H1 (cell line): ENCODE data around the gene BPIFB3. TPM values are rescaled to one million over a fixed set of nuclear protein-coding genes. Genes with fewer than 3 reads are reported as not detected.

Experiments used
- CTCF ChIA-PET: fragments of 300-600 bp; sonication (Branson Sonifier 250); formaldehyde crosslinking; loops from one replicate; lab custom pipeline; 2021; ENCODE audit not compliant: partially characterized antibody; lab: Charles Lee
- POLR2A ChIA-PET: fragments of 300-600 bp; sonication (Branson Sonifier 250); formaldehyde crosslinking; loops from one replicate; lab custom pipeline; 2021; ENCODE audit warnings: inconsistent platforms; ENCODE audit not compliant: partially characterized antibody; lab: Charles Lee
- DNase-seq, 2 experiments: peaks; one replicate each; pipeline versions ENCODE4 v3.0.0 to v3.0.0-alpha.2; 2010 to 2022; ENCODE audit warnings: low spot score in 2 of 2, low read depth in 1 of 2, mixed read lengths in 1 of 2
- FAIRE-seq: peaks from 2 replicates; lab custom pipeline; 2011; peaks lifted over from hg19 to GRCh38; lab: Jason Lieb, UNC
- H2AFZ ChIP-seq: 2 replicates; pipeline ENCODE4 v1.8.1; 2012; ENCODE audit warnings: low read length, inconsistent platforms
- H2AK5ac ChIP-seq: 2 replicates; pipeline ENCODE4 v1.6.1; 2013; ENCODE audit warnings: low read depth, low read length
- H2BK120ac ChIP-seq: replicated peaks from 2 replicates; pipeline ENCODE3; 2013; ENCODE audit warnings: low read depth, low read length, inconsistent platforms
- H2BK12ac ChIP-seq: 2 replicates; pipeline ENCODE4 v1.6.1; 2013; ENCODE audit warnings: low read depth, low read length
- H2BK15ac ChIP-seq: 2 replicates; pipeline ENCODE4 v1.6.1; 2013; ENCODE audit warnings: low read length
- H2BK20ac ChIP-seq: 2 replicates; pipeline ENCODE4 v1.6.1; 2013; ENCODE audit warnings: low read length
- H2BK5ac ChIP-seq: 2 replicates; pipeline ENCODE4 v1.6.1; 2013; ENCODE audit warnings: low read depth, low read length
- H3K14ac ChIP-seq: 2 replicates; pipeline ENCODE4 v1.6.1; 2013; ENCODE audit warnings: inconsistent platforms; ENCODE audit not compliant: insufficient read length
- H3K18ac ChIP-seq: 2 replicates; pipeline ENCODE4 v1.6.1; 2013; ENCODE audit warnings: low read length; ENCODE audit errors: extremely low read depth
- H3K23ac ChIP-seq: 2 replicates; pipeline ENCODE4 v1.6.1; 2013; ENCODE audit warnings: inconsistent platforms; ENCODE audit not compliant: insufficient read length
- H3K23me2 ChIP-seq: 2 replicates; pipeline ENCODE4 v1.6.1; 2013; ENCODE audit warnings: low read depth, low read length
- H3K27ac ChIP-seq: 2 replicates; pipeline ENCODE4 v1.6.1; 2011; ENCODE audit warnings: low read depth, low read length, inconsistent platforms
- H3K27me3 ChIP-seq, 4 experiments: replicated peaks in 1 of 4; 1 replicate in 1 of 4; 2 replicates in 3 of 4; pipeline versions ENCODE4 v1.6.1 to v1.8.1; 2011 to 2013; ENCODE audit warnings: low read length in 3 of 4, mild to moderate bottlenecking in 3 of 4, inconsistent platforms in 2 of 4, mixed read lengths in 2 of 4, moderate library complexity in 1 of 4; ENCODE audit not compliant: control insufficient read depth in 3 of 4, insufficient read depth in 3 of 4; ENCODE audit errors: extremely low read depth in 1 of 4
- H3K36me3 ChIP-seq, 4 experiments: 2 replicates each; pipeline versions ENCODE4 v1.6.1 to v1.8.1; 2011 to 2013; ENCODE audit warnings: mild to moderate bottlenecking in 4 of 4, low read length in 3 of 4, moderate library complexity in 2 of 4, control low read depth in 1 of 4, inconsistent platforms in 1 of 4; ENCODE audit not compliant: insufficient read depth in 4 of 4, control insufficient read depth in 2 of 4
- H3K4ac ChIP-seq: replicated peaks from 2 replicates; pipeline ENCODE3; 2013; ENCODE audit warnings: low read length, low read depth, mixed read lengths, inconsistent platforms; ENCODE audit not compliant: insufficient read length
- H3K4me1 ChIP-seq, 4 experiments: replicated peaks in 1 of 4; 1 replicate in 1 of 4; 2 replicates in 3 of 4; pipeline versions ENCODE4 v1.6.1 to v1.8.1; 2011 to 2013; ENCODE audit warnings: low read length in 3 of 4, inconsistent platforms in 2 of 4, mixed read lengths in 1 of 4; ENCODE audit not compliant: insufficient read depth in 4 of 4, control insufficient read depth in 3 of 4
- H3K4me2 ChIP-seq, 2 experiments: 2 replicates each; pipeline versions ENCODE4 v1.6.1 to v1.8.1; 2011 to 2013; ENCODE audit warnings: low read depth in 2 of 2, low read length in 2 of 2, control low read depth in 1 of 2, inconsistent platforms in 1 of 2, mild to moderate bottlenecking in 1 of 2; ENCODE audit not compliant: insufficient read depth in 1 of 2
- H3K4me3 ChIP-seq, 4 experiments: fragments of 200-600, 300-600 bp in 1 of 4; sonication (generic), shearing (Covaris generic), sonication (Bioruptor Twin) in 1 of 4; 2 replicates each; pipeline versions ENCODE4 v1.5.1 to v1.8.1; 2011 to 2016; ENCODE audit warnings: low read length in 4 of 4, low read depth in 3 of 4, control low read depth in 2 of 4, inconsistent platforms in 2 of 4, mild to moderate bottlenecking in 2 of 4, mixed read lengths in 1 of 4, moderate library complexity in 1 of 4; ENCODE audit not compliant: insufficient read depth in 2 of 4; ENCODE audit errors: extremely low read depth in 1 of 4
- H3K56ac ChIP-seq: replicated peaks from 2 replicates; pipeline ENCODE3; 2013; ENCODE audit warnings: low read depth, mild to moderate bottlenecking, mixed read lengths, low read length, inconsistent platforms; ENCODE audit not compliant: insufficient read length
- H3K79me1 ChIP-seq: 2 replicates; pipeline ENCODE4 v1.6.1; 2013; ENCODE audit warnings: low read depth, low read length, control low read depth
- H3K79me2 ChIP-seq, 2 experiments: 2 replicates each; pipeline versions ENCODE4 v1.6.1 to v1.8.1; 2012 to 2013; ENCODE audit warnings: low read length in 2 of 2, mild to moderate bottlenecking in 2 of 2, inconsistent platforms in 1 of 2; ENCODE audit not compliant: insufficient read depth in 2 of 2, control insufficient read depth in 1 of 2
- H3K9ac ChIP-seq, 4 experiments: replicated peaks in 1 of 4; 1 replicate in 1 of 4; 2 replicates in 3 of 4; pipeline versions ENCODE4 v1.6.1 to v1.8.1; 2011 to 2013; ENCODE audit warnings: low read depth in 3 of 4, low read length in 3 of 4, control low read depth in 2 of 4, mild to moderate bottlenecking in 2 of 4, moderate library complexity in 2 of 4, inconsistent platforms in 1 of 4; ENCODE audit errors: extremely low read depth in 1 of 4
- H3K9me3 ChIP-seq, 2 experiments: 2 replicates each; pipeline versions ENCODE4 v1.6.1 to v1.8.1; 2012 to 2013; ENCODE audit warnings: mild to moderate bottlenecking in 2 of 2, moderate library complexity in 2 of 2, control low read depth in 1 of 2, inconsistent platforms in 1 of 2, low read depth in 1 of 2, low read length in 1 of 2, mixed read lengths in 1 of 2; ENCODE audit not compliant: insufficient read depth in 2 of 2
- H4K20me1 ChIP-seq, 2 experiments: replicated peaks in 1 of 2; 2 replicates each; pipeline versions ENCODE3 to v1.8.1; 2011 to 2013; ENCODE audit warnings: inconsistent platforms in 2 of 2, low read length in 2 of 2, mild to moderate bottlenecking in 1 of 2; ENCODE audit not compliant: insufficient read depth in 2 of 2, control insufficient read depth in 1 of 2
- H4K5ac ChIP-seq: 2 replicates; pipeline ENCODE4 v1.6.1; 2013; ENCODE audit warnings: low read length, low read depth, mixed read lengths, inconsistent platforms; ENCODE audit not compliant: insufficient read length
- H4K8ac ChIP-seq: 2 replicates; pipeline ENCODE4 v1.8.0; 2013; ENCODE audit warnings: mild to moderate bottlenecking, moderate library complexity, low read length, inconsistent platforms; ENCODE audit not compliant: insufficient read depth; ENCODE audit errors: extremely low read depth
- H4K91ac ChIP-seq: replicated peaks from 2 replicates; pipeline ENCODE3; 2013; ENCODE audit warnings: low read length, mixed read lengths, inconsistent platforms; ENCODE audit not compliant: insufficient read length
- EZH2 ChIP-seq: fragments of 200-600 bp; sonication (generic); IDR thresholded peaks from 2 replicates; pipeline ENCODE4 v1.7.1; 2012; ENCODE audit warnings: low read depth, mild to moderate bottlenecking, moderate library complexity, low read length, inconsistent platforms; ENCODE audit not compliant: severe bottlenecking
- POLR2AphosphoS5 ChIP-seq: IDR thresholded peaks from 2 replicates; pipeline ENCODE4 v1.6.1; 2011; ENCODE audit warnings: low read depth, low read length
- POU5F1 ChIP-seq: IDR thresholded peaks from 2 replicates; pipeline ENCODE4 v1.6.1; 2011; ENCODE audit warnings: low read depth, mild to moderate bottlenecking, low read length, moderate library complexity
- SIX5 ChIP-seq: IDR thresholded peaks from 2 replicates; pipeline ENCODE4 v1.6.1; 2011; ENCODE audit warnings: mild to moderate bottlenecking, low read depth, low read length
- SP1 ChIP-seq: IDR thresholded peaks from 2 replicates; pipeline ENCODE4 v1.6.1; 2011; ENCODE audit warnings: low read depth, low read length
- TAF1 ChIP-seq: IDR thresholded peaks from 2 replicates; pipeline ENCODE4 v1.6.1; 2011; ENCODE audit warnings: mild to moderate bottlenecking, low read depth, low read length
- WGBS, 2 experiments: shearing (Covaris generic) in 1 of 2; methylation state at CpG; one replicate each; pipeline versions ENCODE4 v1.1.6 to v1.1.7; 2013 to 2015; ENCODE audit warnings: low lambda C conversion rate in 2 of 2, mixed read lengths in 2 of 2, inconsistent platforms in 1 of 2, low coverage in 1 of 2, missing lambda C conversion rate in 1 of 2; ENCODE audit not compliant: insufficient replicate concordance in 2 of 2, insufficient coverage in 1 of 2, insufficient read length in 1 of 2; ENCODE audit errors: extremely low coverage in 1 of 2, missing lambda C conversion rate in 1 of 2; 5-methylcytosine and 5-hydroxymethylcytosine counted together
- polyA plus RNA-seq, 7 experiments: library from polyadenylated mRNA; depleted of rRNA in 3 of 7; stranded (reverse) in 5 of 7; unstranded in 2 of 7; fragments of >200 nt in 5 of 7; fragments of 200-250 nt in 2 of 7; gene quantifications; 1 replicate in 5 of 7; 2 replicates in 1 of 7; 4 replicates in 1 of 7; pipeline versions ENCODE4 v1.2.1 to v1.2.3, GENCODE V29; 2011 to 2013; ENCODE audit warnings: missing spikeins in 2 of 7, mixed read lengths in 2 of 7
- total RNA-seq: library from RNA; stranded (reverse); fragmentation: NEBNext Ultra II Directional; extraction: Animal tissue kit (Norgen Biotek cat#: 25700); gene quantifications from 2 replicates; pipeline ENCODE4 v1.2.1, GENCODE V29; 2021

Gene BPIFB3
- total and polyA plus RNA-seq, 2 of the 8 experiments (the other 6 are each of a cell fraction or from before 2014, with no cell fraction given), result not detected

- no peaks in the 10 kb centered on the region for H4K20me1 ChIP-seq
- H3K56ac ChIP-seq, result no peak overlapping the region
- CTCF ChIA-PET, result interaction anchor here (0.7 to 2.0 kb wide), 8 partner anchors 12 to 169 kb away, joined by 3 to 4 read pairs (median 4); partner anchors contain the start of genes BPIFB3 and SUN5
- H3K9ac ChIP-seq, result no peak overlapping the region
- DNase-seq (no peak), FAIRE-seq (no peak)
- no peak overlapping the region for H2AFZ ChIP-seq
- no peak overlapping the region for H3K14ac ChIP-seq
- peaks cover 3 to 15% of the 10 kb centered on the region in 2 experiments; a peak in 2 of 4 replicates for H3K9me3 ChIP-seq
- H3K23me2 ChIP-seq, result peaks cover 7% of the 10 kb centered on the region; the same call in 1 of the 2 replicates
- no peaks in the 10 kb centered on the region for H3K79me2 ChIP-seq
- no peak overlapping the region for H2BK12ac ChIP-seq
- H2BK15ac ChIP-seq, result no peak overlapping the region
- H3K27me3 ChIP-seq, result peaks cover 0 to 3% (median 0%) of the 10 kb centered on the region in 4 experiments; a peak in 1 of 7 replicates
- H2AK5ac ChIP-seq, result no peak overlapping the region
- no peak overlapping the region for H4K91ac ChIP-seq
- TF ChIP-seq SIX5, result no peak
- no peak for TF ChIP-seq POLR2AphosphoS5
- TF ChIP-seq POU5F1, result no peak
- TF ChIP-seq TAF1, result no peak
- TF ChIP-seq SP1, result no peak
- no peak for TF ChIP-seq EZH2
- H3K23ac ChIP-seq, result no peak overlapping the region
- no peak overlapping the region for H4K8ac ChIP-seq
- H2BK20ac ChIP-seq, result no peak overlapping the region
- no peak overlapping the region for H3K4me2 ChIP-seq
- WGBS, 2 experiments, result 79% methylated on average over 3 of the region's 3 CpGs; no CpG with 5 or more reads in 1 of the 2 experiments
- no peak overlapping the region for H3K4me3 ChIP-seq
- H3K4ac ChIP-seq, result no peak overlapping the region
- H3K4me1 ChIP-seq, result no peaks in the 10 kb centered on the region
- no peaks in the 10 kb centered on the region for H3K36me3 ChIP-seq
- H2BK5ac ChIP-seq, result no peak overlapping the region
- H4K5ac ChIP-seq, result no peak overlapping the region
- H2BK120ac ChIP-seq, result no peak overlapping the region
- H3K27ac ChIP-seq, result no peak overlapping the region
- POLR2A ChIA-PET, result interaction anchor here (1.2 kb wide), 1 partner anchor 30 kb away, joined by 3 read pairs; no protein-coding TSS in a partner anchor
- no peaks in the 10 kb centered on the region for H3K79me1 ChIP-seq
- H3K18ac ChIP-seq, result no peak overlapping the region
Observed at GRCh38 chr20:33042430-33042829, 11.3 kb upstream of the BPIFB3 start.
